Stimulated activated naive CD4-positive, alpha-beta T cell treated with Interleukin-2 at 50 U/mL for 16 hours (primary cell): ENCODE data around the gene TSPAN11.

Source experiments
- DNase-seq: peaks from one replicate; lab custom pipeline; 2025; lab: John Stamatoyannopoulos, UW

The TSPAN11 gene

GRCh38 chr12:30959778-30960177 lies 33.2 kb downstream of the TSPAN11 start:
- DNase-seq, result no peak

- DNase-seq, result no peak
Observed at GRCh38 chr12:30961030-30961429, 34.5 kb downstream of the TSPAN11 start.

GRCh38 chr12:30962047-30962446 lies 35.5 kb downstream of the TSPAN11 start:
- DNase-seq, result no peak

GRCh38 chr12:30963709-30964564 lies 37.4 kb downstream of the TSPAN11 start:
- DNase-seq, result no peak

- DNase-seq, result no peak
Observed at GRCh38 chr12:30964896-30965612, 38.5 kb downstream of the TSPAN11 start.

GRCh38 chr12:30965613-30965985 lies 39.1 kb downstream of the TSPAN11 start:
- DNase-seq, result no peak

GRCh38 chr12:30967026-30967425 lies 40.5 kb downstream of the TSPAN11 start:
- DNase-seq, result no peak

- DNase-seq, result no peak
Observed at GRCh38 chr12:30968211-30968610, 41.7 kb downstream of the TSPAN11 start.

- no peak for DNase-seq
Observed at GRCh38 chr12:30969006-30969405, 42.5 kb downstream of the TSPAN11 start.

- DNase-seq, result no peak
Observed at GRCh38 chr12:30969606-30970395, 43.3 kb downstream of the TSPAN11 start.

GRCh38 chr12:30970559-30971197 lies 44.1 kb downstream of the TSPAN11 start:
- no peak for DNase-seq

GRCh38 chr12:30972035-30972434 lies 45.5 kb downstream of the TSPAN11 start:
- DNase-seq, result no peak

- no peak for DNase-seq
Observed at GRCh38 chr12:30973175-30973574, 46.6 kb downstream of the TSPAN11 start.

- DNase-seq, result no peak
Observed at GRCh38 chr12:30973830-30974229, 47.3 kb downstream of the TSPAN11 start.

- DNase-seq, result no peak
Observed at GRCh38 chr12:30974746-30975500, 48.4 kb downstream of the TSPAN11 start.

GRCh38 chr12:30975581-30975980 lies 49.0 kb downstream of the TSPAN11 start:
- no peak for DNase-seq

- no peak for DNase-seq
Observed at GRCh38 chr12:30976206-30976605, 49.7 kb downstream of the TSPAN11 start.

GRCh38 chr12:30977124-30977523 lies 50.6 kb downstream of the TSPAN11 start:
- no peak for DNase-seq

GRCh38 chr12:30977537-30978349 lies 51.2 kb downstream of the TSPAN11 start:
- DNase-seq, result no peak

GRCh38 chr12:30978639-30979038 lies 52.1 kb downstream of the TSPAN11 start:
- DNase-seq, result no peak
